ENCODE measurements around the gene KAT2B. TPM values are rescaled to one million over a fixed set of nuclear protein-coding genes. Genes with fewer than 3 reads are reported as not detected.

Gene KAT2B
- total RNA-seq, 4 donors from 2014 or later = 57.2 to 122 (median 74.9) TPM

- Histone ChIP-seq H3K36me3 (no peaks in the 10 kb centered on the region), H3K9me3 (no peaks in the 10 kb centered on the region), H3K4me3 (replicated peaks in 1 of 3) (peak overlapping the region in 2 of 3 donors; percentile 54 to 85), H3K27ac (peak overlapping the region; percentile 92), H3K4me1 (peaks cover 8 to 16% of the 10 kb centered on the region in 2 donors), H3K27me3 (no peaks in the 10 kb centered on the region)
- no peak for DNase-seq
- intact Hi-C loops (cut with DNase I) = loop anchor here (5.0 kb wide), 1 partner anchor 239 kb away; the partner anchor contains the start of gene RAB5A
- TF ChIP-seq POLR2A (IDR thresholded peaks at IDR 0.05) = no peak
- TF ChIP-seq, protein P1, sequence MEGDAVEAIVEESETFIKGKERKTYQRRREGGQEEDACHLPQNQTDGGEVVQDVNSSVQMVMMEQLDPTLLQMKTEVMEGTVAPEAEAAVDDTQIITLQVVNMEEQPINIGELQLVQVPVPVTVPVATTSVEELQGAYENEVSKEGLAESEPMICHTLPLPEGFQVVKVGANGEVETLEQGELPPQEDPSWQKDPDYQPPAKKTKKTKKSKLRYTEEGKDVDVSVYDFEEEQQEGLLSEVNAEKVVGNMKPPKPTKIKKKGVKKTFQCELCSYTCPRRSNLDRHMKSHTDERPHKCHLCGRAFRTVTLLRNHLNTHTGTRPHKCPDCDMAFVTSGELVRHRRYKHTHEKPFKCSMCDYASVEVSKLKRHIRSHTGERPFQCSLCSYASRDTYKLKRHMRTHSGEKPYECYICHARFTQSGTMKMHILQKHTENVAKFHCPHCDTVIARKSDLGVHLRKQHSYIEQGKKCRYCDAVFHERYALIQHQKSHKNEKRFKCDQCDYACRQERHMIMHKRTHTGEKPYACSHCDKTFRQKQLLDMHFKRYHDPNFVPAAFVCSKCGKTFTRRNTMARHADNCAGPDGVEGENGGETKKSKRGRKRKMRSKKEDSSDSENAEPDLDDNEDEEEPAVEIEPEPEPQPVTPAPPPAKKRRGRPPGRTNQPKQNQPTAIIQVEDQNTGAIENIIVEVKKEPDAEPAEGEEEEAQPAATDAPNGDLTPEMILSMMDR (IDR thresholded peaks at IDR 0.05) = no peak
- 2 to 5% methylated on average over 9 of the region's 9 CpGs for WGBS, 2 donors
These were observed 146.4 kb downstream of the KAT2B start for GRCh38 chr3:20186600-20187004.

DNA sequence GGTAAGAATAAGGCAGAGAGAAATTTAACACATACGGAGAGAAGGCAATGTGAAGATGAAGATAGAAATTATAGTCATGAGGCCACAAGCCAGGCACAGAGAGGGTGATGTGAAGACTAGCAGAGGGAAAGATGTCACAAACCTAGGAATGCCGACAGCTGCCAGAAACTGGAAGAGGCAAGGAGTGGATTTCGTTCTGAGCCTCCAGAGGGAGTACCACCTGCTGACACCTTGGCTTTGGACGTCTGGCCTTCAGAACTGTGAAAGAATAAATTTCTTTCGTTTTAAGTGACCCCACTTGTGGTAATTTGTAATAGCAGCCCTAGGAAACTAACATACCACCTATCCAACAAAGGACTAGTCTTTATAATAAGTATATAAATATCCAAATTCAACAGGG lies 150.7 kb downstream of the KAT2B start:
- Histone ChIP-seq H3K9me3 (no peaks in the 10 kb centered on the region), H3K4me3 (replicated peaks in 1 of 3) (no peak overlapping the region), H3K36me3 (no peaks in the 10 kb centered on the region), H3K27me3 (no peaks in the 10 kb centered on the region), H3K4me1 (peaks cover 8 to 10% of the 10 kb centered on the region in 2 donors), H3K27ac (no peak overlapping the region)
- no peak for DNase-seq
- intact Hi-C loops (cut with DNase I) = no loop called here
- WGBS, 2 donors = 61 to 64% methylated on average over 5 of the region's 5 CpGs
- no peak for TF ChIP-seq POLR2A (IDR thresholded peaks at IDR 0.05)
- TF ChIP-seq, protein P1 (IDR thresholded peaks at IDR 0.05) = no peak

DNA sequence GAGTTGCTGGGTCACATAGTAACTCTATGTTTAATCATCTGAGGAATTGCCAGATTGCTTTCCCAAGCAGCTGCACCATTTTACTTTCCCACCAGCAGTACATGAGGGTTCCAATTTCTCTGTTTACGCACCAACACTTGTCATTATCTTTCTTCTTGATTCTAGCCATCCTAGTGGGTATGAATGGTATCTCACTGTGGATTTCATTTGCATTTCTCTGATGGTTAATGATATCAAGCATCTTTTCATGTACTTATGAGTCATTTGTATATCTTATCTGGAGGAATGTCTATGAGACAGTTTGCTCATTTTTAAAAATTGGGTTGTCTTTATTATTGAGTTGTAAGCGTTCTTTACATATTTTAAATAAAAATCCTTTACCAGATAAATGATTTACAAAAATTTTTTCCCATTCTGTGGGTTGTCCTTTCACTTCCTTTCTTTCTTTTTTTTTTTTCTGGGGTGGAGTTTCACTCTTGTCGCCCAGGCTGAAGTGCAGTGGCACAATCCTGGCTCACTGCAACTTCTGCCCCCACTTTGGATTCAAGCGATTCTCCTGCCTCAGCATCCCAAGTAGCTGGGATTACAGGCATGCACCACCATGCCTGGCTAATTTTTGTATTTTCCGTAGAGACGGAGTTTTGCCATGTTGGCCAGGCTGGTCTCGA lies 154.7 kb downstream of the KAT2B start:
- TF ChIP-seq POLR2A (IDR thresholded peaks at IDR 0.05) = no peak
- TF ChIP-seq, protein P1 (IDR thresholded peaks at IDR 0.05) = no peak
- Histone ChIP-seq H3K9me3 (no peaks in the 10 kb centered on the region), H3K27ac (no peak overlapping the region), H3K36me3 (no peaks in the 10 kb centered on the region), H3K27me3 (no peaks in the 10 kb centered on the region), H3K4me1 (no peaks in the 10 kb centered on the region), H3K4me3 (replicated peaks in 1 of 3) (no peak overlapping the region)
- DNase-seq = no peak
- intact Hi-C loops (cut with DNase I) = no loop called here
- WGBS, 2 donors = 94 to 96% methylated on average over 7 of the region's 7 CpGs

DNA sequence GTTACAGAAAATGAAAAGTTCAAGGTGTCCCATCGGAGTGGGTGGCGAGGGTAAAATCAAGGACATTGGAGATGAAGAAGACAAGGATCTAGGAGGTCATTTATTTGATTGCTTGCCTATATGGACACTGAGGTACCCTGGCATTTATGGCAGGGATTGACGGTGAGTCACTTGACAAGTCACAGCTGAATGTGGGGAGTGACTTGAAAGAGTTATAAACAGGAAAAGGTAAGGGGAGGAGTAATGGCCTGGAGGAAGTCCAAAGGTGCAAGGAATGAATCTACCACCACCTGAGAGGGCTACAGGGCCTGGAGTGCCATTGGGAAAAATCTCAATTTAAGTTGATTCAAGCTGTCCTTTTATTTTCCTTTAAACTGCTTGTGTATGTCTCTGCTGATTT lies 157.5 kb downstream of the KAT2B start:
- no peaks in the 10 kb centered on the region for H3K4me1 ChIP-seq
- no peak overlapping the region for H3K27ac ChIP-seq
- no peaks in the 10 kb centered on the region for H3K9me3 ChIP-seq
- WGBS, 2 donors = 90 to 93% methylated on average over 3 of the region's 3 CpGs
- TF ChIP-seq POLR2A (IDR thresholded peaks at IDR 0.05) = no peak
- no peak for DNase-seq
- no peaks in the 10 kb centered on the region for H3K36me3 ChIP-seq
- no peaks in the 10 kb centered on the region for H3K27me3 ChIP-seq
- intact Hi-C loops (cut with DNase I) = no loop called here
- H3K4me3 ChIP-seq (replicated peaks in 1 of 3) = no peak overlapping the region

GRCh38 chr3:20201143-20201542 lies 160.9 kb downstream of the KAT2B start:
- intact Hi-C loops (cut with DNase I) = no loop called here
- Histone ChIP-seq H3K27ac (no peak overlapping the region), H3K4me1 (no peaks in the 10 kb centered on the region), H3K36me3 (no peaks in the 10 kb centered on the region), H3K9me3 (no peaks in the 10 kb centered on the region), H3K4me3 (replicated peaks in 1 of 3) (no peak overlapping the region), H3K27me3 (no peaks in the 10 kb centered on the region)
- DNase-seq = no peak
- TF ChIP-seq POLR2A (IDR thresholded peaks at IDR 0.05) = no peak

Small RNA genes lying within 50 kb of the gene (microRNA-seq; reads per million reads assigned to microRNA genes)
- gene MIR3135A = not detected

Small RNA genes lying within 50 kb of the gene (small RNA-seq; reads per million reads assigned to genes)
- gene MIR3135A (not detected), gene RNU4-85P (not detected), gene RPL39P18 (not detected)

Other genes starting within 250 kb of the KAT2B start
- gene EFHB, start 106.2 kb upstream of the KAT2B start, total RNA-seq = 1 to 10 TPM in 3 of 4 donors, under 1 TPM in 1; 0.33 to 2.6 (median 1.7) TPM
- gene RAB5A, start 93.3 kb upstream of the KAT2B start, total RNA-seq = 100 to 1,000 TPM in 1 of 4 donors, 10 to 100 TPM in 3; 76.8 to 109 (median 85.5) TPM
- not detected for gene PP2D1, start 28.2 kb upstream of the KAT2B start, total RNA-seq
- under 1 TPM in 3 of 4 donors, not detected in 1; 0.33 to 0.67 (median 0.46) TPM for gene SGO1, start 145.8 kb downstream of the KAT2B start, total RNA-seq

All from thyroid gland (tissue), 4 donors.